Jurkat, Clone E6-1 (cell line): ENCODE data around the gene MOV10L1.

Source experiments
- DNase-seq: peaks from one replicate; pipeline ENCODE4 v3.0.0-alpha.2; 2011; ENCODE audit warnings: low read depth, low spot score
- H3K4me3 ChIP-seq: 2 replicates; pipeline ENCODE4 v1.5.1; 2011; ENCODE audit warnings: mild to moderate bottlenecking, low read length, control low read depth, moderate library complexity

The MOV10L1 gene

GRCh38 chr22:50206599-50206998 lies 116.8 kb downstream of the MOV10L1 start:
- DNase-seq: no peak
- no peak overlapping the region for H3K4me3 ChIP-seq

GRCh38 chr22:50207383-50208140 lies 117.8 kb downstream of the MOV10L1 start:
- DNase-seq: no peak
- no peak overlapping the region for H3K4me3 ChIP-seq

- no peak overlapping the region for H3K4me3 ChIP-seq
- no peak for DNase-seq
These were observed 118.7 kb downstream of the MOV10L1 start for GRCh38 chr22:50208430-50208938.

GRCh38 chr22:50208939-50209892 lies 119.4 kb downstream of the MOV10L1 start:
- DNase-seq: no peak
- H3K4me3 ChIP-seq: no peak overlapping the region

GRCh38 chr22:50209893-50210292 lies 120.1 kb downstream of the MOV10L1 start:
- no peak overlapping the region for H3K4me3 ChIP-seq
- peak; percentile 46 for DNase-seq

GRCh38 chr22:50210378-50211139 lies 120.8 kb downstream of the MOV10L1 start:
- DNase-seq: no peak
- H3K4me3 ChIP-seq: no peak overlapping the region

GRCh38 chr22:50211147-50211546 lies 121.3 kb downstream of the MOV10L1 start:
- H3K4me3 ChIP-seq: no peak overlapping the region
- no peak for DNase-seq
